Central memory CD8-positive, alpha-beta T cell (primary cell): ENCODE data around the gene CYBRD1.
"Not testable (repeated sequence)": the region's sequence is repeated elsewhere in the genome, so short reads cannot be mapped to it uniquely, and the experiment has no call there.

Experiments used
- ATAC-seq: fragments of 150-1000 bp; cut with Tn5 transposase; replicated peaks from 2 replicates; pipeline ENCODE4 v1.10.0; 2022; ENCODE audit warnings: mild to moderate bottlenecking, moderate FRiP score, moderate number of reproducible peaks; ENCODE audit not compliant: poor library complexity, severe bottlenecking; ENCODE audit errors: extremely low read depth
- DNase-seq, 2 donors: peaks; one replicate each; pipeline ENCODE4 v3.0.0; 2021; ENCODE audit warnings: low spot score in 2 of 2
- H3K27ac Mint-ChIP-seq: one replicate; pipeline ENCODE4 v1.8.0; 2022; ENCODE audit warnings: low read depth, mild to moderate bottlenecking, moderate library complexity, mixed read lengths
- H3K27me3 Mint-ChIP-seq: one replicate; pipeline ENCODE4 v1.8.0; 2022; ENCODE audit warnings: mixed read lengths
- H3K36me3 Mint-ChIP-seq: one replicate; pipeline ENCODE4 v1.8.0; 2022; ENCODE audit warnings: mild to moderate bottlenecking, moderate library complexity, mixed read lengths; ENCODE audit not compliant: insufficient read depth
- H3K4me1 Mint-ChIP-seq: one replicate; pipeline ENCODE4 v1.8.0; 2022; ENCODE audit warnings: mixed read lengths
- H3K4me3 Mint-ChIP-seq: one replicate; pipeline ENCODE4 v1.8.0; 2022; ENCODE audit warnings: mild to moderate bottlenecking, moderate library complexity, mixed read lengths
- H3K9me3 Mint-ChIP-seq: one replicate; pipeline ENCODE4 v1.8.0; 2022; ENCODE audit warnings: mixed read lengths

The CYBRD1 gene

GRCh38 chr2:171522788-171523087, 464 bp downstream of the CYBRD1 start:
- ATAC-seq, result no peak
- no peak overlapping the region for H3K27ac Mint-ChIP-seq
- H3K36me3 Mint-ChIP-seq, result no peaks in the 10 kb centered on the region
- no peak for DNase-seq
- H3K27me3 Mint-ChIP-seq, result peaks cover 69% of the 10 kb centered on the region
- no peaks in the 10 kb centered on the region for H3K9me3 Mint-ChIP-seq
- peaks cover 6% of the 10 kb centered on the region for H3K4me1 Mint-ChIP-seq
- H3K4me3 Mint-ChIP-seq, result peak overlapping the region; percentile 71

GRCh38 chr2:171523088-171524017, 1.1 kb downstream of the CYBRD1 start:
- ATAC-seq (peak; percentile 32), DNase-seq (no peak)
- Mint-ChIP-seq H3K27ac (no peak overlapping the region), H3K4me1 (peaks cover 6% of the 10 kb centered on the region), H3K9me3 (no peaks in the 10 kb centered on the region), H3K4me3 (peak overlapping the region; percentile 71), H3K36me3 (no peaks in the 10 kb centered on the region), H3K27me3 (peaks cover 75% of the 10 kb centered on the region)

GRCh38 chr2:171524018-171524401, 1.7 kb downstream of the CYBRD1 start:
- no peak overlapping the region for H3K27ac Mint-ChIP-seq

GRCh38 chr2:171529914-171530313, 7.6 kb downstream of the CYBRD1 start:
- no peak for DNase-seq
- Mint-ChIP-seq H3K27me3 (peaks cover 59% of the 10 kb centered on the region), H3K4me1 (no peaks in the 10 kb centered on the region), H3K9me3 (peaks cover 6% of the 10 kb centered on the region), H3K27ac (no peak overlapping the region), H3K36me3 (no peaks in the 10 kb centered on the region), H3K4me3 (no peak overlapping the region)
- ATAC-seq, result no peak

More at GRCh38 chr2:171524018-171524401, 1.7 kb downstream of the CYBRD1 start:
- Mint-ChIP-seq H3K27me3 (peaks cover 75% of the 10 kb centered on the region), H3K4me3 (no peak overlapping the region), H3K9me3 (no peaks in the 10 kb centered on the region), H3K36me3 (no peaks in the 10 kb centered on the region), H3K4me1 (peaks cover 6% of the 10 kb centered on the region)
- ATAC-seq, result no peak
- DNase-seq, result no peak

- Mint-ChIP-seq H3K4me1 (no peaks in the 10 kb centered on the region), H3K36me3 (no peaks in the 10 kb centered on the region), H3K4me3 (no peak overlapping the region), H3K9me3 (peaks cover 6% of the 10 kb centered on the region), H3K27ac (no peak overlapping the region), H3K27me3 (peaks cover 59% of the 10 kb centered on the region)
- ATAC-seq (no peak), DNase-seq (no peak)
These were observed 8.1 kb downstream of the CYBRD1 start for GRCh38 chr2:171530378-171530777.

- H3K4me1 Mint-ChIP-seq, H3K4me3 Mint-ChIP-seq, H3K36me3 Mint-ChIP-seq, DNase-seq, H3K9me3 Mint-ChIP-seq, H3K27ac Mint-ChIP-seq, ATAC-seq: not testable (repeated sequence)
- peaks cover 60% of the 10 kb centered on the region for H3K27me3 Mint-ChIP-seq
These were observed 8.6 kb downstream of the CYBRD1 start for GRCh38 chr2:171530859-171531258.

- Mint-ChIP-seq H3K27me3 (peaks cover 64% of the 10 kb centered on the region), H3K27ac (no peak overlapping the region), H3K4me1 (no peaks in the 10 kb centered on the region), H3K4me3 (no peak overlapping the region), H3K36me3 (no peaks in the 10 kb centered on the region), H3K9me3 (peaks cover 6% of the 10 kb centered on the region)
- no peak for DNase-seq
- ATAC-seq, result no peak
These were observed 9.0 kb downstream of the CYBRD1 start for GRCh38 chr2:171531291-171531690.

- no peaks in the 10 kb centered on the region for H3K36me3 Mint-ChIP-seq
- DNase-seq (no peak), ATAC-seq (no peak)
- H3K27ac Mint-ChIP-seq, result no peak overlapping the region
- H3K9me3 Mint-ChIP-seq, result peaks cover 6% of the 10 kb centered on the region
- H3K4me3 Mint-ChIP-seq, result no peak overlapping the region
- H3K27me3 Mint-ChIP-seq, result peaks cover 71% of the 10 kb centered on the region
- no peaks in the 10 kb centered on the region for H3K4me1 Mint-ChIP-seq
These were observed 9.7 kb downstream of the CYBRD1 start for GRCh38 chr2:171531836-171532450.

- no peak overlapping the region for H3K4me3 Mint-ChIP-seq
- no peak overlapping the region for H3K27ac Mint-ChIP-seq
- H3K9me3 Mint-ChIP-seq, result peaks cover 6% of the 10 kb centered on the region
- H3K27me3 Mint-ChIP-seq, result peaks cover 58% of the 10 kb centered on the region
- ATAC-seq (no peak), DNase-seq (no peak)
- H3K4me1 Mint-ChIP-seq, result no peaks in the 10 kb centered on the region
- H3K36me3 Mint-ChIP-seq, result no peaks in the 10 kb centered on the region
These were observed 11.1 kb downstream of the CYBRD1 start for GRCh38 chr2:171533331-171533730.

- not testable (repeated sequence) for ATAC-seq, H3K9me3 Mint-ChIP-seq, H3K4me3 Mint-ChIP-seq, H3K36me3 Mint-ChIP-seq, H3K27ac Mint-ChIP-seq, H3K4me1 Mint-ChIP-seq, DNase-seq
- peaks cover 49% of the 10 kb centered on the region for H3K27me3 Mint-ChIP-seq
These were observed 13.3 kb downstream of the CYBRD1 start for GRCh38 chr2:171535528-171535927.

GRCh38 chr2:171540437-171540836, 18.2 kb downstream of the CYBRD1 start:
- no peaks in the 10 kb centered on the region for H3K9me3 Mint-ChIP-seq
- ATAC-seq, result no peak
- no peak overlapping the region for H3K4me3 Mint-ChIP-seq
- H3K27ac Mint-ChIP-seq, result no peak overlapping the region
- peaks cover 54% of the 10 kb centered on the region for H3K27me3 Mint-ChIP-seq
- DNase-seq, result no peak
- no peaks in the 10 kb centered on the region for H3K4me1 Mint-ChIP-seq
- H3K36me3 Mint-ChIP-seq, result no peaks in the 10 kb centered on the region

GRCh38 chr2:171541202-171541887, 19.1 kb downstream of the CYBRD1 start:
- H3K27ac Mint-ChIP-seq, result no peak overlapping the region
- no peaks in the 10 kb centered on the region for H3K9me3 Mint-ChIP-seq
- H3K36me3 Mint-ChIP-seq, result no peaks in the 10 kb centered on the region
- H3K4me3 Mint-ChIP-seq, result no peak overlapping the region
- ATAC-seq (no peak), DNase-seq (no peak)
- peaks cover 45% of the 10 kb centered on the region for H3K27me3 Mint-ChIP-seq
- no peaks in the 10 kb centered on the region for H3K4me1 Mint-ChIP-seq

GRCh38 chr2:171545086-171545485, 22.8 kb downstream of the CYBRD1 start:
- H3K4me3 Mint-ChIP-seq, result no peak overlapping the region
- H3K27ac Mint-ChIP-seq, result no peak overlapping the region

More at GRCh38 chr2:171545086-171545485, 22.8 kb downstream of the CYBRD1 start:
- Mint-ChIP-seq H3K9me3 (no peaks in the 10 kb centered on the region), H3K27me3 (peaks cover 33% of the 10 kb centered on the region), H3K36me3 (no peaks in the 10 kb centered on the region), H3K4me1 (no peaks in the 10 kb centered on the region)
- DNase-seq (no peak), ATAC-seq (no peak)
